Measurements from ENCODE around the gene NUBP2.

Gene NUBP2

DNA sequence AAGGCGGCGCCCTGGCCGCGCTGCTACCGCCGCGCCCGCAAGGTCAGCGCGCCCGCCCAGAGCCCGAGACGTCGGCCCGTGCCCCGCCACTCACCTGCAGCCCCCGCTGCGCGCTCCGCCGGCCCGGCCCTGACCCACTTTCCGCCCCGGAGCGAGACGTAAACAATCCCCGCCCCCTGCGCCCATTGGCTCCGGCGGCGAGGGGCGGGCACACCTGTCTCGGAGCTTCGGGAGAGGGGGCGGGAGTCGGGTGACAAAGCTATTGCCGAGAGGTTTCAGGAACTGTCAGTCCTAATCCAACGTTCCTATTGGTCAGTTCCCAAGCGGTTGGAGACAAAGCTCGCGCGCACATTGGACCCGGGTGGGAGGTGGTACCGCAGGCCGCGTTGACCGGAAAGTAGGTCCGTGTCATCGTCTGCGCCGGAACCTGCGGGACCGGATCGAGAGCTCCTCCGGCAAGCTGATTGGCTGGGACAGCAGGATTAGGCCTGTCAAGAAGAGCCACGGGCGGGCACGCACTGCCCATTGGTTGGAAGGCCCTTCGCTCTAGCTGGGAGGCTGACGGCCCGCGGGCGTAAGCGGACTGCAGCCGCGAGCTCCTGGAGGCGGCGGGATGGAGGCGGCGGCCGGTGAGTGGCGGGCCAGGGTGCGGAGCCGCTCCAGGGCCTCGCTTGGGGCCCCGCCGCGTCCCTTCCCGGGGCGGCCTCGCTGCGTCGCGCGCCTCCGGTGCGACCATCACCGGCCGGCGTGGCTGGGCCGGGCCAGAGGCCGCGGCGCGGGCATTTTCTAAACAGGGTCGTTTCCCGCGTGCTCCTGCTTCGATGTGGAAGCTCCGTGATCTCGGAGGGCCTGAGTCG is at the start of gene NUBP2, which contains the start of gene SPSB3:
NUBP2 (plus strand) TSS at position 553 of the 857 bp plus-strand sequence; CDS start at position 614, 61 bp downstream.
SPSB3 (minus strand) TSS at position 164 of the 857 bp plus-strand sequence. CDS start 1,088 bp downstream, outside the sequence.
- peak; percentile 100 for DNase-seq (ENCODE audit: low spot score)

DNA sequence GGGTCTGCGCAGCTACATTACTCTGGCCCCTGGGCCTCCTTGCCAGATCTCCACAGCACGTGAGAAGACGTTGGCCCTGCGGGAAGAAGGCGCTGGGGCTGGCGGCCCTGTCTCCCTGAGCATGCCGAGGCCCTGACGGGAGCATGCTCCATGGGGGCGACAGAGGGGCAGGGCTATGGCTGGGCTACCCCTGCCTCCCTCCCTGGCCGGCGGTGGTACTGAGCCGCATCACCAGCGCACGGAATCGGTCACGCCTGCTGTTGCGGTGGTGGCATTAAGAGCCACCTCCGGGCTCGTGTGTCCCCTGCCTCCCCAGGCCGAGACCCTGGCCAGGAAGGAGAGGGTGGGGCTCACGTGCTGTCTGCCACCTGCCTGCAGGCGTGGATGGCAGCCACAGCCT is 48.6 kb upstream of the NUBP2 start:
- DNase-seq (ENCODE audit: low spot score) = no peak

DNA sequence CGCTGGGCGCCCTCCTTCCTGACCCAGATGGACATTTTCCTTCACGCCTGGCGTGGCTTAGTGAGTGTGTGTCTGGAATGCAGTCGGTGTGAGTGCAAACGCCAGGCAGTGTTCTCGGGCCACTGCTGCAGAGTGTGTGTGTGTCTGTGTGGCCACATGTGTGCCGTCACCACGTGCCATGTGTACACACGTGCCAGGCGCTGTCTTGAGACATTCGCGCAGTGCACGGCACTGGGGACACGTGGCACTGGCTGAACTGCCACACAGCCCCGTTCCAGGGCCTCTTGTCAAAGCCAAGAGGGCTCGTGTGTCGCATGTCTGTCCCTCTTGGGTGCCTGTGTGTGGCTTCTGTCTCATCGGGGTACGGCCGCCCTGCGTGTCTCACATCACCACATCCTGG is 47.9 kb upstream of the NUBP2 start:
- DNase-seq (ENCODE audit: low spot score) = no peak

DNA sequence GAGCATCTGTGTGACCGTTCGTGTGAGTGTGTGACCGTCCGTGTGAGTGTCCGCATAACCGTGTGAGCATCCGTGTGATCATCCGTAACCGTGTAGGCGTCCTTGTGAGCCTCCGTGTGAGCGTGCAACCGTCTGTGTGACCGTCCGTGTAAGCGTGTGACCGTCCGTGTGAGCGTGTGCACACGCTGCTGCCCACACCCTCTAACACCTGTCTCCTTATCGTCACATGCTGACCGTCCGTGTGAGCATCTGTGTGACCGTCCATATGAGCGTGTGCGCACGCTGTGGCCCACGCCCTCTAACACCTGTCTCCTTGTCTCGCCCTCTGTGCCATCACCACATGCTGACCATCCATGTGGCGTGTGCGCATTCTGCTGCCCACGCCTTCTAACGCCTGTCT is 42.5 kb upstream of the NUBP2 start:
- no peak for DNase-seq (ENCODE audit: low spot score)

- no peak for DNase-seq (ENCODE audit: low spot score)
These were observed 41.8 kb upstream of the NUBP2 start for GRCh38 chr16:1740781-1741490.

- DNase-seq (ENCODE audit: low spot score) = no peak
These were observed 41.1 kb upstream of the NUBP2 start for GRCh38 chr16:1741553-1742165.

- no peak for DNase-seq (ENCODE audit: low spot score)
These were observed 39.1 kb upstream of the NUBP2 start for GRCh38 chr16:1743376-1744337.

- no peak for DNase-seq (ENCODE audit: low spot score)
These were observed 38.4 kb upstream of the NUBP2 start for GRCh38 chr16:1744338-1744840.

GRCh38 chr16:1745181-1745899 is 37.4 kb upstream of the NUBP2 start:
- DNase-seq (ENCODE audit: low spot score) = no peak

DNA sequence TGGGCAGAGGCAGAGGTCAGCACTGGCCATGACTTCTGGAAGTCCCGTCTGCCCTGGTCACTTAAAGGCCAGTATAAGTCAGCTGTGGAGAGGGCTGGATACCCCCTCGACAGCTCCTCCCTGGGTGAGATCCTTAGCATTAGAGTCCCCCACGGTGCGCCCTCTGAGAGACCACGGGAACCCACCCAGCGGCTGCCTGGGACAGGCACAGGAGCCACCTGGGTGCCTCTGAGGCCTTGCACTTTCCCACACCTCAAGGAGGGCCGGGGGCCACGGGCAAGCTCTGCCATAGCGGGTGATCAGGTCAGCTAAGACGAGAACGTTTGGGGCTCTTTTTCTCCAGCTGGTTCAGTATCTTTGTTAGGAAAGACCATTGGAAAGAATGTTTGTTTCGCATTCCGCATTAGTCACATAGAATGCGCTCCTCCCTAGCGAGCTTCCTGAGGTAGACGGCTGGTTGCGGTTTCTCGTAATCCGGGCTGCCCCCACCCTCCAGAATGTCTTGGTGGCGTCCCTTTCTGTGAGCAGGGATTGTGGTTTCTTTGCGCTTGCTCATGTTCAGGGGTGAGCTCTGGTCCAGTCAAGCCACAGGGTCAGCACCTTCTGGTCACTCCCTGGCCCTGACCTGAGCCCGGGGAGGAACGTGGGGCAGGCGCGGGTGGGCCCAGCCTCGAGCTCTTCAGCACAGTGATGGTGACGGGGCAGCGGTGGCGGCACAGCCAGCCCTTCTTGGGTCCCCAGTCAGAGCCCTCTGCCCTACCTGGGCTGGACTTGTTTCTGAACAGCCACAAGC is 36.7 kb upstream of the NUBP2 start:
- DNase-seq (ENCODE audit: low spot score) = no peak

DNA sequence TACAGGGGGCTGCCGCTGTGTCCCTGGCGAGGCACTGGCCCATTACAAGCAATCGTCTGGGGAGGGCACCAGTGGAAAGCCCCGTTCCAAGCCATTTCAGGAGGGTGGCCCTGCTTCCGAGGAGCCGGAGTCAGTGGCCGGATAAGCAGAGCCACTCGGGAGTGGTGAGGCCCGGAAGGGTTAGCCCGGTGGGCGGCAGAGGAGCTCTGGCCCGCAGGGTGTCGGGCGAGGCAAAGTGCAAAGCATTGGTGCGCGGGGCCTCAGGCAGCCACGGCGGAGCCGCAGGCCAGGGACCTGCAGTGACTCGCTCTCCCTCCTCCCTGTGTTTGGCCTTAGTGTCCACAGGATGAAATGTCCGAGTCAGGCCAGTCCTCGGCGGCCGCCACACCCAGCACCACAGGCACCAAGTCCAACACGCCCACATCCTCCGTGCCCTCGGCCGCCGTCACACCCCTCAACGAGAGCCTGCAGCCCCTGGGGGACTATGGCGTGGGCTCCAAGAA is 36.0 kb upstream of the NUBP2 start:
- no peak for DNase-seq (ENCODE audit: low spot score)

DNA sequence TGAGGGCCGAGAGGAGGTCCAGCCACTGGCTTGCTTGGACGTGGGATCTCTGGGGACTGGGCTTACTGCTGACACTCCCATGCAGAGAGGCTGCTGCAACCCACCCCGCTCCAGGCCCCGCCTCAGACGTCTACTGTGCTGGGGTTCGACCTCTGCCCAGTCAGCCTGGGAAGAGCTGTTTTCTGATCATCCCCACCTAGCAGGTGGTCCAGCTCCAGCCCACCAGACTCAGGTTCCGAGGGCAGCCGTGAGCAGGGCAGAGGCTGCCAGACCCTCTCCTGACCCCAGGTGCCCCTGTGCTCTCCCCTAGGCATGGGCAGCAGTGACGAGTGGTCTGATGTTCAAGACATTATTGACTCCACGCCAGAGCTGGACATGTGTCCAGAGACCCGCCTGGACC is 34.8 kb upstream of the NUBP2 start:
- DNase-seq (ENCODE audit: low spot score) = no peak

GRCh38 chr16:1749152-1750117 is 33.3 kb upstream of the NUBP2 start:
- no peak for DNase-seq (ENCODE audit: low spot score)

- DNase-seq (ENCODE audit: low spot score) = no peak
These were observed 30.8 kb upstream of the NUBP2 start for GRCh38 chr16:1751946-1752345.

DNA sequence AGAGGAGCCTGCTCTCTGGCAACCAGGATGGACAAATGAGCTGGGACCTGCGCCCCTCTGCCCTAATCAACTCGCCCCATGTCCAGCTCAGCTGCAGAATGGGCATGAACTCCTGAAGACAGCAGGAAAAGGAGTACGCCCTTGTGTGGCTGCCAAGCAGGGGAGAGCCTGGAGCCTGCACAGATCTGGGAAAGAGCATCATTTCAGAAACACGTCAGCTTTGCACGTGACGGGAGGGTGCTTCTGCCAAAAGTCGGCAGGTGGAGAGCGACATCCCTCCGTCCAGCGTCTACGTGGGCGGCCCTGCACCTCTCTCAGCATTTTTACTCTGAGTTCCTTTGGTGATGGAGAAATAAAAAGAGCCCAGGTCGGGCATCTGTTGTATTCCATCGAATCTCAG is 29.9 kb upstream of the NUBP2 start:
- no peak for DNase-seq (ENCODE audit: low spot score)

DNA sequence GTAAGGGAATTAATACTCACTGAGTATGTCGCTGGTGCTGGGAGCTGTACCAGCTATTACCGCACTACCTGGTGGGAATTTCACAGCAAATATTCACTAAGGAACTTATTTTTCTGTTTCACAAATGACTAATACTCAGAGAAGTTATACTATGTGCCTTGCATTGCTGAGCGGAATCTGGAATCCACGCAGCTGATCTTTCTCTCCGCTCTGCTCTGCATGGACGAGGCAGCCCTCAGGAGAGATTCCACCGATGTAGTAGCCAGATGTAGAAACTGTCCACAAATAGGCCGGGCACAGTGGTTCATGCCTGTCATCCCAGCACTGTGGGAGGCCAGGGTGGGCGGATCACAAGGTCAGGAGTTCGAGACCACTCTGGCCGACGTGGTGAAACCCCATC is 28.6 kb upstream of the NUBP2 start:
- no peak for DNase-seq (ENCODE audit: low spot score)

DNA sequence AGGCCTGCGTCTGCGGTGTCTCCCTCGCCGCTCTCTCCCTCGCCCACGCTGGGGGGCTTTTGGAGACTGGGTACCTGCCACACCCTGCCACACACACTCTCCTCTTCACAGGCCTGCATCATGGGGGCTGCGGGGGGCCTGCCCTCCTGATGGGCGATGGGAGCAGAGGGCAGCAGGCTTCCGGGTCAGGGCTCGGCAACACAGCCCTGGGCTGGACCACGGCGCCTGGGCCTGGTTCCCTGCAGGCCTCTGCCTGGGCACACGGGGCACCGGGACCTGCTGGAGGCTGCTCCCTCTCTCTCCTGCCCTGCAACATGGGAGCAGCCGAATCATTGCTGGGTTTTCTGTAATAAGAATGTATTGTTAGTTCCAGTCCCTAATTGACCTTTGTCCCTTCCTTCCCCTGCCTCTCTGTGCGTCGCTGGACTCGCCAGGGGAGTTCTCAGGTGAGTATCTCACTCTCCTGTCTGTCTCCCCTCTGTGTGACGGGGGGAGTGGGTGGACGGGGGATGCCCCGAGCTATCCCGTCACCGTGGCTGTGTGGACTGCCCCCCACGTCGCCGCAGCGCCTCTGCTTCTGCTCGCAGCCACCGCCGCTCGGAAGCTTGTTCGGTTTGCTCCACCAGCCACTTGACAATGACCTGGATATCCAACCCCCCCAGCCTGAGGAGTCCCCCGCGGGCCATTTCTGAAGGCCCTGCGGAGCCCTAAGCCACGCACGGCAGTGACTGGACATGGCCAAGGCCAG is 24.9 kb upstream of the NUBP2 start:
- DNase-seq (ENCODE audit: low spot score) = no peak

DNA sequence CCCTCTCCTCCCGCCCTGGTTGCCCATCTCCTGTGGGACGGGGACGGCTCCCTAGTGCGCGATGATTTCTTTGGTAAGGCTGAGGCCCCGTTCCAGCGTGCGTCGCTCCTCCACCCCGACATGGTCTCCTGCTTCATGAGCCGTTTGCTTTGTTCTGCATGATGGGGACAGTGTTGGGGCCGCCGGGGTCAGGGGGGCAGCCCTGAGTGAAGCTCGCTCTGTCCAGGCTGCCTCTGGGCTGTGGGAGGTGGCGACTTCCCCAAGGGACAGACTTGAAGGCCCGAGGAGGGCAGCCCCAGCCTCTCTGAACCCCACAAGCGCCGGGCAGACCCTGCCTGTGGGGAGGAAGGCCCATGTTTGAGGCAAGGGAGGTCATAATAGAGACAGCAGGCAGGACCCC is 23.8 kb upstream of the NUBP2 start:
- no peak for DNase-seq (ENCODE audit: low spot score)
